GM19455 (cell line): ENCODE results near the gene LIFR.
"Not testable (repeated sequence)": the region's sequence is repeated elsewhere in the genome, so short reads cannot be mapped to it uniquely, and the experiment has no call there.

Source experiments
- ATAC-seq: cut with Tn5 transposase; IDR thresholded peaks from one replicate; pipeline ENCODE4 v1.9.1; 2021; ENCODE audit not compliant: unreplicated experiment

LIFR gene

DNA sequence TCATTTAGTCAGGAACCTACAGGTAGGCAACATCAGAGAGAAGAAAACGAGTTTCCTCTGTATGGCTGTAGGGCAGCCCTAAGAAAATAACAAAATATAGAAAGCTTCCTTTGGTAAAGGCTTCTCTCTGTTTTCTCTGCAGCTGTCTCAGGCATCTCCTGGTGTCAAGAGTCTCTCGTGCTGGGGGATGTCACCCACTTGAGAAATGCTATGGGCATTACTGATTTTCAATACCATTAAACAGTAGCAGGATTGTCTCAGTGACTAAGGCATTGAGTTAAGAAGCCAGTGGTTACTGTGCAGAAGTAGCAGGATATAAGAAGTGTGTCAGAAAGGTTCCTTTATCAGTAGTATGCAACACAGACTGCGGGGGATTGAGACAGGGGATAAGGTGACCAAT is 32.4 kb downstream of the LIFR start:
- ATAC-seq: no peak

- ATAC-seq: no peak
Measured at GRCh38 chr5:38519476-38519875, 37.0 kb downstream of the LIFR start.

DNA sequence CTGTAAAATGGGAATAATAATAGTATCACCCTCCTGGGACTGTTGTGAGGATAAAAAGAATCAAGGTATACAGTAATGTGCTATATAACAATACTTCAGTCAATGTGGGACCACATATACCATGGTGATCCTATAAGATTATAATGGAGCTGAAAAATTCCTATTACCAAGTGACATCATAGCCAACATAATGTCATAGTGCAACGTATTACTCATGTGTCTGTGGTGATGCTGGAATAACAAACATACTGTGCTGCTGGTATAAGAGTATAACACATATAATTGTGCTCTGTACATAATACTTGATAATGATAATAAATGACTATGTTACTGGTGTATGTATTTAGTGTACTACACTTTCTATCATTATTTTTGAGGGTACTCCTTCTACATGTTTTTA is 38.1 kb downstream of the LIFR start:
- ATAC-seq: no peak

DNA sequence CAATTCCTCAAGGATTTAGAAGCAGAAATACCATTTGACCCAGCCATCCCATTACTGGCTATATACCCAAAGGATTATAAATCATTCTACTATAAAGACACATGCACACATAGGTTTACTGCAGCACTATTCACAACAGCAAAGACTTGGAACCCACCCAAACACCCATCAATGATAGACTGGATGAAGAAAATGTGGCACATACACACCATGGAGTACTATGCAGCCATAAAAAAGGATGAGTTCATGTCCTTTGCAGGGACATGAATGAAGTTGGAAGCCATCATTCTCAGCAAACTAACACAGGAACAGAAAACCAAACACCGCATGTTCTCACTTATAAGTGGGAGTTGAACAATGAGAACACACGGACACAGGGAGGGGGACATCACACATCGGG is 39.8 kb downstream of the LIFR start:
- ATAC-seq: not testable (repeated sequence)

GRCh38 chr5:38515646-38516045 is 40.8 kb downstream of the LIFR start:
- no peak for ATAC-seq

DNA sequence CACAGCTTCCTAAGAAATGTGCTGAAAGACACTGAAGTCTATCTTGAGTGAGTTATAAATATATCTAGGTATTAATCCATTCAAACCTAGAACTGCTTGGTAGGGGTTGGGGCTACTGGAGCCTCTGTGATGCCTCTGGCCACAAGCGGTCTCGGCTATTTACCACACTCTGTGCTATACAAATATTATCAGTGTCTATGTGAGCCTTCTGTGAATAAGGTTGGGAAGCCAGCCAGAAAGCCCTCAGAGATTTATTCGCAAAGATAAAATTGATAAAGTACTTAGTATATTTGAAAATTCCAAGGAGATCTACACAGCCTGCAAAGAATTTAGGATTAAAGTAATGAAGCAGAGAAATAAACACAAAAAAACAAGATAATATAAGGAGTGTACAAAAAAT is 41.4 kb downstream of the LIFR start:
- no peak for ATAC-seq

GRCh38 chr5:38509185-38509584 is 47.3 kb downstream of the LIFR start:
- ATAC-seq: no peak

GRCh38 chr5:38506302-38506701 is 50.1 kb downstream of the LIFR start:
- no peak for ATAC-seq

DNA sequence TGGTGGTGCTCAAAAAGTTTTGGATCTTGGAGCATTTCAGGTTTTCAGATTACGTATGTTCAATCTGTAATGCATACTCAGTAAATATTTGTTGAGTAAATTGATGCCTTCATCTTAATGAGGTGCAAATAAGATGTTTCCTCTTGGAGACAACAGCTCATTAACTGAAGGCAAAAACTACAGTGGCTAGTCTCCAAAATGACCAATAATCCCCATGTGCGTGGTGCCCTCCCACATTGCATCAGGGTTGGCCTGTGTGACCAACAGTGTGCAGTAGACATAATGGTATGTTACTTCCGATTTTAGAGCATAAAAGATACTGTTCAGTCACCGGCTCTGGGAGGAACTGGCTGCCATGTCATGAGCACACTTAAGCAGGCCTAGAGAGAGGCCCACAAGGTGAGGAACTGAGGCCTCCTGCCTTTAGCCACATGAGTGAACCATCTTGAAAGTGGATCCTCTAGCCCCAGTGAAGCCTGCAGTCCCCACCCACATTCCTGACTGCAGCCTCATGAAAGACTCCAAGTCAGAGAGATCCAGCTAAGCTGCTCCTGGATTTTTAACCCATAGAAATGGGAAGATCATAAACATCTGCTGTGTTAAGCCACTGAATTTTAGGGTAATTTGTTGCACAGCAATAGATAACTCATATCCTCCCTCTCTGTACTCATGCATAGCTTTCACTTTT is 55.7 kb downstream of the LIFR start:
- no peak for ATAC-seq

DNA sequence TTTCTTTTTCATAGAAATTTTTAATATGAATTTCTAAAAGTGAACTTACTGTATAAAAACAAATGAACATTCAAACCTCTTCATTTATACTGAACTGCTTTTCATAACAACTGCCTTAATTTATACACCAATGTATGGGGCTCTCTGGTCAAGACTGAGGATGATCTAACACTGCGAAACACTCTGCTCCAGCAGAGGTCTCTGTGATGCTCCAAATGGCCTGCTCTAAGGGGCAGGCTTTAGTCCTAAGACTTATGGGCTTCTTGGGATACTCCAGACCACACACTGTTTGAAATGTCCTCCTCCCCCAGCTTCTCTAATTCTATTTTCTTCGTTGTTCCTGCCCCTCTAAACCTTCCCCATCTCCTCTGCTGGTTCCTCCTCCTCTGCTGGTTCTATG is 58.5 kb downstream of the LIFR start:
- ATAC-seq: no peak

DNA sequence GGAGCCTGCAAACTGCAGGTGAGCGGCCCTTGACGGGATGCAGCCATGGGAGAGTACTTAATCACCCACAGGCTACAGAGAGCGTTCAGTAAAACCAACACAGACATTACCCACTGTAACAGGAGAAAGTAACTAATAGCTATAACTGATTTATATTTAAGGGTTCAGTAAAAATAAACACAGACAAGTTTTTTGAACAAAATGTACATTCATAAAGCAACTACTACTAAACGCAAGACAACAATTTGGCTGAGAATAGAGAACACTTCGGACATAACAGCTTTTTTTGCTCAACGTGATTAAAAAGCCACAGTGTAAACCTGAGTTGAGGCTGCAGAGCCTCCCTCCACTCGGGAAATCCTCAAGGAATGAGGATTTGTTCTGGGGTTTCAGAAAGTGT is 61.7 kb downstream of the LIFR start:
- no peak for ATAC-seq

DNA sequence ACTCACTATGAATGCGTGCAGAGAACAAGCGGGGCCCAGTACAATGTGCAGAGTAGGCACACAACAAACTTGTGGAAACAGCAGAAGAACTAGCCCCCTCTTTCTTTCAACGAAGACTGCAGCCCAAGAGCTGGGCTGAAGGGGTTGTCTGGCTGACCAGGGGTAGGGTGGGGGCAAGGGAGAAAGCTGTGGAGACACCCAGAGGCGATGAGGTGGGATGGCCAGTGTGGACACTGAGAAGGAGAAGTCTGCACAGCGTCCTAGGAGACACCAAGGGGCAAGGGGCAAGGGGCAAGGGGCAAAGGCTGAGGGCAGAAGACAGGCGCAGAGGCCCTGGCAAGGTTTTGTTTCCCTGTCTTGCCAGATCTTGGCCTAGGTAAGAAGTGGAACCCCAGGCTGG is 62.3 kb downstream of the LIFR start:
- ATAC-seq: no peak

DNA sequence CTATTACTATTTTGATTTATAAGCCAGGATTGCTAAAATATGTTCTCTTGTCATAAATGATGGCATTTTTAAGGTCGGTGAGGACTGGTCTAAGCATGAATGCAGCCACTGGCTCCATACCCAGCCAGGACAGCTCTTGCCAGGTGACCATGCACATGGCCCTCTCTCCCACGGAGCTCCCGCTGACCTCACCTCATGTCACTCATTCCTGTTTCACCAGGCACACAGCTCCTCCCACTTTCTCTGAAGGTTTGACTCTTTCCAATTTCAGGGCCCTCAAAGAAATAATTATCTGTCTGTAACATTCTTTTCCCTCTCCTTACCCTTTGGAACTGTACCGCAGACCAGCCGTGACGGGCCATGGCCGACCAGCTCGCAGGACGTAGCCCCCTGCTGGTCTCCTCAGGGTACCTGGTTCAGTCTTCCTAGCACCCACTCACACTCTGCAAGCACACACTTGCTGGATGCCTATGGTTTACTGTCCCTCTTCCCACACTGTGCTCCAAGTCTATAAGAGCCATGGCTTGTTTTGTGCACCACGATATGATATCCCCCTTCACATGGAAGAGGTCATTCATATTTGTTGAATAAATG is 72.5 kb downstream of the LIFR start:
- no peak for ATAC-seq

DNA sequence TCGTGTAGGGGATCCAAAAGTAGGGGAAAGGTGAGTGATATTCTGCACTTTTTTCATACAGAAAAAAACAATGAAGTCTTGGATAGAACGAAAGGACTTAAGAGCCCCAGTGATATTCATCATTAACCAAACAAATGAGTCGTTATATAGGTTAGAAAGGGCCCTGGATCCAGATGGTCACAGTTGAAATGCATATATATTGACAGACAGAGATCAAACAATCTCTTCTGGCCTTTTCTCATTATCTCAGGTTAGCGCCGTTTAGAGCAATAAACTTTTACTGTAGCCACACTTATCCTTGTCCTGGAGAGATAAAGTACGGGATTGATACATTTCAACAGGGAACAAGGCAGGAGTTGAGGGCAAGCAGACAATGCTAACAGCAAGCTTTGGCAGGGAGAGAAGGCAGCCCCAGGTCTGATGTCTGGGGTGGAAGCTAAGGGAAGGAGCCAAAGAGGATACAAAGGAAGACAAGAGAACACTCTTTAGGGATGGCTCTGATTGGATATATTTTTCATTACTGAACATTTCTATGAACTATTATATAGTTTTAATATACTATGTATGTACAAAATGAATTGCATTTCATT is 77.0 kb downstream of the LIFR start:
- no peak for ATAC-seq

GRCh38 chr5:38478878-38479277 is 77.6 kb downstream of the LIFR start:
- ATAC-seq: no peak

DNA sequence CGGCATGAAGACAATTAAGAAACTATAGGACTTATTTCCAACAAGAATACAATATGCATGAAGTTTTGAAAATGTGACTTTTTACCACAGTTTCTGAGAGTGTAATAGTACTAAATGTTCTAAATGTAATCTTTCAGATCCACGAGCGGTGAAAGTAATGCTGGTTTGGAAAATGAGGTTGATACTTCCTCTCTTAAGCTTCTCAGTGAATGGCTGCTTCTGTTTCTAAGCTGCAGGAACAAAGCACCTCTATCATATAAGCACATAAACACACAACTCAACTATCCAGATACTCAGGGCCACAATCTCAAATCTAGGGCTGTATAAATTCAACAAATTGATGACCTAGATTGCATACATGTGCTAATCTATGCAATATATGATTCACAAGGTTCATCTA is 78.3 kb downstream of the LIFR start:
- no peak for ATAC-seq

DNA sequence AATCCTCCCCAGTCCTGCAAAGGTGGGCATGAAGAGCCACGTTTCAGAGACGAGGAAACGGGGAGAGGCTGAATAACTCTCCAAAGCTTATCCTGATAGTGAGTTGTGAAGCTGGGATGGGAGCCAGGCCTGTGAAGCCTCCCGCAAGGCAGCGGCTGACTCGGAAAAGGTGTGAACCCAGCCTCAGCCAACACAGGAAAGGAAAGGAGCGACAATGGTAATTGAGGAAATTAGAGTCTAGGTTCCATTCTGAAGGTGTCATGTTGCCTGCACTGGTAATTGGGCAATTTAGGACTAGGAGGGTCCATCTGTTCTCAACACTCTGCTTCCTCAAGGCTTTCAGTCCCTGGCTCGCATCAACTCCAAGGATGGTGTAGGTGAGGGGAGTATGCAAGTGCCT is 83.4 kb downstream of the LIFR start:
- no peak for ATAC-seq

- no peak for ATAC-seq
Measured at GRCh38 chr5:38472541-38472940, 83.9 kb downstream of the LIFR start.

DNA sequence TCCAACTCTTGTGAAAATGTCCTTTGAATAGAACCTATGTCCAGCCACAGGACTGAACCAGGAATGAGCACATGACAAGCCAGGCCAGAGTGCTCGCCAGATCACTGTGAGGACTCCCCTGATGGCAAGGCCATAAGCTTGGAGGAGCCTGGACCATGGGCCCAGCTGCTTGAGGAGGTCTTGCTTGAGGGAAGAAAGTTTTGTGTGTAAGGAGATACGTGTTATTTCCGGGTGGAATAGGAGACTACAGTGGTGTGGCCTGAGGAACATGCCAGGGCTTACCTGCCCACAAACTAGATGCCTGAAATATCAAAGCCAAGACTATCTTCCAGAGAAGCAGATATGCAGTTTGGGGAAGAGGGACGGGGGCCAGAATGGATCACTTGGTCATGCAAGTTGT is 84.7 kb downstream of the LIFR start:
- ATAC-seq: no peak

DNA sequence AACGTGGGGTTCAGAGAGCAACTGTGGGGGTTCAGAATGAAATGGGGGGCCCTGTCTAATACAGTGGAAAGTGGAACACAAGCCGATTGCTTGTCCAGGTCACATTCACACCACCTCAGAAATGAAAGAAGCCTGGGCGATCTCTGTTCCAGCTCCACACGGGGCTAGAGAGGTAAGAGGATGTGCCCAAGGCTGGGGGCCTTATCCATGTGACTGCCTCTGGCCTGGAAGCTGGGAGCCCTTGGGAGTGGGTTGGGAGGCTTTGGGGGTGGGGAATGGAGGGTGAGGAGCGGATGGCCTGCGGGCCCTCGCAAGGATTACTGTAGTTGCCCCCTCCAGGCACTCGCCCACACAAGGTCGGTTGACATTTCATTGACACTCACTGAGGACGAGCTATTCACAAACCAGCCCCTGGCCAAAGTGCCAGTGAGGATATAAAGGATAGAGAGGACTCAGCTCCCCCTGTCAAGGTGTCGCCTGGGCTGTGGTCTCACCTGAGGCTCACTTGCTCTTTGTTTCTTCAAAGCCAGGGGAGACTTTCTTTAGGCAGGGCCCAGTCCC is 86.7 kb downstream of the LIFR start:
- ATAC-seq: no peak

GRCh38 chr5:38468978-38469706 is 87.3 kb downstream of the LIFR start:
- ATAC-seq: no peak

DNA sequence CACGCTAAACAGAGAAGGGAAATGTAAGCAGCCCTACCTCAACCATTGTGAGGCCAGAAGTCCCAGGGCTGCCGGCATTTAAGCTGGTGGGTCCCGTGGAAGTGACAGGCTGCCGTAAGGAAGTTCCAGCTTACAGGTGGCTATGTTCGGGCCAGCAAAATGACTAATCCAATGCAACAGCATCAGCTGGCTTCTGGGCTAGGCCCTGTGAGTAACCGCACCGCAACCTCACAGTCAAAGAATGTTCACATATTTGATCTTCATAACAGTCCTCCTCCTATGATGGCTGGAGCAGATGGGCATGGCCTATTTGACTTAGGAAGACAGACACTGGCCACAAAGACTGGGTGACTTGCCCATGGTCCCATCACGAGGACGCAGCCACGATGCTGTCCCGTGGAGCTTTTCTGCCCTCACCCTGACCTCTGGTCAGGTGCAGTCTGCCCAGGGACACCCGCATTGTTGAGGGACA is 88.2 kb downstream of the LIFR start:
- ATAC-seq: no peak
